Measurements from ENCODE around the gene RRAGD.

Gene RRAGD

DNA sequence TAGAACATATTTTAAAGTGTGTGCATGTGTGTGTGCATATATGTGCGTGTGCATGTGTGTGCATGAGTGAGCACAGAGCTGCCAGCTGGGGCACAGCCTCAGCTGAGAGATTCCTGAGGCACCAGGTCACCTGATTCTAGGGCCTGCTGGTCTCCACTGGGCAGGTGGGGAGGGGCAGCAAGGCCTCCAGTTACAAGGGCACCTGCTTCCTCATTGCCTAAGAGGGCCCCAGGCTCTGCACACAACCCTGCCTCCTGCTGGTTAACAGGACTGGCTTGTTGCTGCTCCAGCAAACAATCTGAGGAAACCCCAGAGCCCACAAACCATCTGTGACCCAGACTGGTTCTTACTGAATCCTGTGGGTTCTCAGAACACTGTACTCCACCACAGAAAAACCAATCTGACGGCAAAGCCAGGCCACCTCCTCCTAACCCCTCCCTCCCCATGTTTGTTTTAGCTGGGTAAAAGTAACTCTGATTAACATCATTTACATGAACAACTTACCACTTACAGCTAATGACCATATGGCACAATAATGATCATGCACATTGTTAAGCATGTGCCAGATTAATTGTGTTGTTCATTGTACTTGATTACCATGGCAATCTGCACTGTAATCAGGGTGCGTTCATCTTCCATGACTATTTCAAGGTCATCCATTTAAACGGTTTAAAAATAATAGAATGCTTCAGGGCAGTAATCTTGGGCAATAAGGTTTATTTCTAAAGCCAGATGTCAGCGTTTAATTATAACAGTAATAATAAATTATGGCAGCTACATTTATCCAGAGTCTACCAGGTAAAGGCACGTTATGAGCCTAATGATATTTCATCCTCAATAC, 36.4 kb downstream of the RRAGD start (continued):
- TF ChIP-seq ZSCAN4 (tag by site-specific recombination; IDR thresholded peaks at IDR 0.05) = peak; percentile 96
- no peak for TF ChIP-seq ZNF76 (tag by site-specific recombination; IDR thresholded peaks at IDR 0.05; ENCODE audit: borderline replicate concordance, low read depth)
- TF ChIP-seq ZBTB48 (tag by site-specific recombination; IDR thresholded peaks at IDR 0.05) = peak; percentile 34; the same call in 1 of the 2 replicates
- no peak for TF ChIP-seq HIC1 (tag by site-specific recombination; IDR thresholded peaks at IDR 0.05)
- no peak for TF ChIP-seq ZNF274 (IDR thresholded peaks at IDR 0.05; ENCODE audit: low read length)
- TF ChIP-seq ZNF274 (tag by site-specific recombination; IDR thresholded peaks at IDR 0.05; ENCODE audit: borderline replicate concordance) = no peak
- no peak for TF ChIP-seq ZNF501 (tag by site-specific recombination; IDR thresholded peaks at IDR 0.05)
- no peak for TF ChIP-seq ZNF23 (tag by site-specific recombination; IDR thresholded peaks at IDR 0.05; ENCODE audit: borderline replicate concordance)
- peak; percentile 29; the same call in 1 of the 2 replicates for TF ChIP-seq ZNF394 (tag by site-specific recombination; IDR thresholded peaks at IDR 0.05; ENCODE audit: borderline replicate concordance)
- TF ChIP-seq ZNF292 (tag by site-specific recombination; IDR thresholded peaks at IDR 0.05; ENCODE audit: borderline replicate concordance, low read depth) = no peak
- TF ChIP-seq ZXDB (tag by site-specific recombination; IDR thresholded peaks at IDR 0.05) = no peak
- no peak for TF ChIP-seq ZBTB21 (tag by site-specific recombination; IDR thresholded peaks at IDR 0.05)
- peak; percentile 94 for TF ChIP-seq ZSCAN16 (tag by site-specific recombination; IDR thresholded peaks at IDR 0.05)
- 0 out of 2 replicates have a peak, but pooled peaks have one; percentile 43 for TF ChIP-seq ZNF610 (tag by site-specific recombination; IDR thresholded peaks at IDR 0.05; ENCODE audit: borderline replicate concordance)
- peak; percentile 29; the same call in 1 of the 2 replicates for TF ChIP-seq TRIM28 (IDR thresholded peaks at IDR 0.05; ENCODE audit: borderline replicate concordance, low read length)
- no peak for TF ChIP-seq ZNF10 (tag by site-specific recombination; IDR thresholded peaks at IDR 0.05)
- peak; percentile 60 for TF ChIP-seq ZBTB20 (tag by site-specific recombination; IDR thresholded peaks at IDR 0.05)
- peak; percentile 71 for TF ChIP-seq ZBTB8A (tag by site-specific recombination; IDR thresholded peaks at IDR 0.05)
- no peak for TF ChIP-seq ZNF335 (tag by site-specific recombination; conservative IDR thresholded peaks at IDR 0.05)
- TF ChIP-seq ZBTB17 (tag by site-specific recombination; IDR thresholded peaks at IDR 0.05) = peak; percentile 78
- TF ChIP-seq SP7 (tag by site-specific recombination; IDR thresholded peaks at IDR 0.05) = 0 out of 2 replicates have a peak, but pooled peaks have one; percentile 17
- no peak for TF ChIP-seq REPIN1 (tag by site-specific recombination; IDR thresholded peaks at IDR 0.05; ENCODE audit: low read depth)
- TF ChIP-seq, protein P1, sequence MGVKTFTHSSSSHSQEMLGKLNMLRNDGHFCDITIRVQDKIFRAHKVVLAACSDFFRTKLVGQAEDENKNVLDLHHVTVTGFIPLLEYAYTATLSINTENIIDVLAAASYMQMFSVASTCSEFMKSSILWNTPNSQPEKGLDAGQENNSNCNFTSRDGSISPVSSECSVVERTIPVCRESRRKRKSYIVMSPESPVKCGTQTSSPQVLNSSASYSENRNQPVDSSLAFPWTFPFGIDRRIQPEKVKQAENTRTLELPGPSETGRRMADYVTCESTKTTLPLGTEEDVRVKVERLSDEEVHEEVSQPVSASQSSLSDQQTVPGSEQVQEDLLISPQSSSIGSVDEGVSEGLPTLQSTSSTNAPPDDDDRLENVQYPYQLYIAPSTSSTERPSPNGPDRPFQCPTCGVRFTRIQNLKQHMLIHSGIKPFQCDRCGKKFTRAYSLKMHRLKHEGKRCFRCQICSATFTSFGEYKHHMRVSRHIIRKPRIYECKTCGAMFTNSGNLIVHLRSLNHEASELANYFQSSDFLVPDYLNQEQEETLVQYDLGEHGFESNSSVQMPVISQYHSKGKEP (tag by site-specific recombination; IDR thresholded peaks at IDR 0.05) = 0 out of 2 replicates have a peak, but pooled peaks have one; percentile 39
- no peak for TF ChIP-seq ZNF777 (tag by site-specific recombination; IDR thresholded peaks at IDR 0.05; ENCODE audit: borderline replicate concordance)
- TF ChIP-seq INSM2 (tag by site-specific recombination; IDR thresholded peaks at IDR 0.05) = no peak
- TF ChIP-seq ZNF2 (tag by site-specific recombination; IDR thresholded peaks at IDR 0.05) = no peak
- TF ChIP-seq SCRT1 (tag by site-specific recombination; IDR thresholded peaks at IDR 0.05; ENCODE audit: borderline replicate concordance) = peak; percentile 56
- TF ChIP-seq, protein P2, sequence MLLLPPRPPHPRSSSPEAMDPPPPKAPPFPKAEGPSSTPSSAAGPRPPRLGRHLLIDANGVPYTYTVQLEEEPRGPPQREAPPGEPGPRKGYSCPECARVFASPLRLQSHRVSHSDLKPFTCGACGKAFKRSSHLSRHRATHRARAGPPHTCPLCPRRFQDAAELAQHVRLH (tag by site-specific recombination; IDR thresholded peaks at IDR 0.05) = no peak
- TF ChIP-seq WT1 (tag by site-specific recombination; IDR thresholded peaks at IDR 0.05) = no peak
- peak; percentile 85 for TF ChIP-seq PATZ1 (tag by site-specific recombination; IDR thresholded peaks at IDR 0.05)
- TF ChIP-seq ZIC2 (tag by site-specific recombination; IDR thresholded peaks at IDR 0.05) = peak; percentile 74
